WTC11 (cell line): ENCODE measurements around the gene SLC10A6. TPM values are rescaled to one million over a fixed set of nuclear protein-coding genes. Genes with fewer than 3 reads are reported as not detected.

Experiments
- ATAC-seq: fragments of 200-7000 bp; cut with Tn5 transposase; 2 replicates; pipeline ENCODE4 v1.10.0; 2021; ENCODE audit warnings: mild to moderate bottlenecking, moderate library complexity
- CTCF ChIA-PET: fragments of 300-600 bp; sonication (Branson Sonifier 250); formaldehyde crosslinking; loops from one replicate; lab custom pipeline; 2021; ENCODE audit warnings: antibody characterized with exemption; lab: Charles Lee
- POLR2A ChIA-PET: fragments of 350-600 bp; sonication (Branson Sonifier 250); formaldehyde crosslinking; loops from one replicate; lab custom pipeline; 2021; ENCODE audit warnings: antibody characterized with exemption; lab: Charles Lee
- DNase-seq: peaks from one replicate; pipeline ENCODE4 v3.0.0; 2021; ENCODE audit warnings: low spot score
- H3K27ac Mint-ChIP-seq: 2 replicates; pipeline ENCODE4 v1.8.0; 2021; ENCODE audit warnings: mixed read lengths
- H3K27me3 Mint-ChIP-seq: 2 replicates; pipeline ENCODE4 v1.8.0; 2021; ENCODE audit warnings: low read depth, mild to moderate bottlenecking, moderate library complexity, mixed read lengths
- H3K36me3 Mint-ChIP-seq: 2 replicates; pipeline ENCODE4 v1.8.0; 2021; ENCODE audit warnings: mixed read lengths
- H3K4me1 Mint-ChIP-seq: 2 replicates; pipeline ENCODE4 v1.8.0; 2022; ENCODE audit warnings: mixed read lengths
- H3K4me3 Mint-ChIP-seq: 2 replicates; pipeline ENCODE4 v1.8.0; 2021; ENCODE audit warnings: mild to moderate bottlenecking, moderate library complexity, mixed read lengths
- H3K9me3 Mint-ChIP-seq: 2 replicates; pipeline ENCODE4 v1.8.0; 2021; ENCODE audit warnings: mixed read lengths
- CTCF ChIP-seq: fragments of 200-600 bp; IDR thresholded peaks from 2 replicates; pipeline ENCODE4 v1.8.0; 2022; ENCODE audit warnings: antibody characterized with exemption
- E2F1 ChIP-seq: sonication (generic); formaldehyde crosslinking; IDR thresholded peaks from 2 replicates; pipeline ENCODE4 v1.8.0; 2022; ENCODE audit warnings: mild to moderate bottlenecking, missing genetic modification reagents
- GRHL2 ChIP-seq: fragments of 250-450 bp; sonication (Bioruptor Pico); IDR thresholded peaks from 2 replicates; pipeline ENCODE4 v1.8.0; 2022; ENCODE audit warnings: mild to moderate bottlenecking, moderate library complexity; ENCODE audit not compliant: insufficient replicate concordance, severe bottlenecking
- NR2C2 ChIP-seq: sonication (generic); formaldehyde crosslinking; IDR thresholded peaks from 2 replicates; pipeline ENCODE4 v1.8.0; 2022; ENCODE audit warnings: mild to moderate bottlenecking, missing genetic modification reagents
- PRDM15 ChIP-seq: sonication (generic); formaldehyde crosslinking; IDR thresholded peaks from 2 replicates; pipeline ENCODE4 v1.8.0; 2022; ENCODE audit warnings: missing genetic modification reagents
- RELA ChIP-seq: sonication (generic); formaldehyde crosslinking; IDR thresholded peaks from 2 replicates; pipeline ENCODE4 v1.8.1; 2022; ENCODE audit warnings: missing genetic modification reagents, mild to moderate bottlenecking, borderline replicate concordance
- SP1 ChIP-seq: sonication (generic); formaldehyde crosslinking; conservative IDR thresholded peaks from 2 replicates; pipeline ENCODE4 v1.8.1; 2022; ENCODE audit warnings: missing genetic modification reagents
- TEAD4 ChIP-seq: sonication (generic); formaldehyde crosslinking; IDR thresholded peaks from 2 replicates; pipeline ENCODE4 v1.8.0; 2022; ENCODE audit warnings: mild to moderate bottlenecking, missing genetic modification reagents
- ZNF396 ChIP-seq: fragments of 250-450 bp; sonication (Bioruptor Pico); IDR thresholded peaks from 2 replicates; pipeline ENCODE4 v1.8.0; 2021; ENCODE audit warnings: mild to moderate bottlenecking, moderate library complexity, borderline replicate concordance
- total RNA-seq: library from RNA; stranded (reverse); gene quantifications from 3 replicates; pipeline ENCODE4 v1.2.3, GENCODE V29; 2021
- TF ChIP-seq, protein P1 (sequence below): sonication (generic); formaldehyde crosslinking; conservative IDR thresholded peaks from 2 replicates; pipeline ENCODE4 v1.8.1; 2023; ENCODE audit warnings: mild to moderate bottlenecking, low read depth, missing genetic modification reagents, moderate library complexity
- TF ChIP-seq, protein P2 (sequence below): fragments of 250-450 bp; sonication (Bioruptor Pico); IDR thresholded peaks from 2 replicates; pipeline ENCODE4 v1.9.0; 2021; ENCODE audit warnings: mild to moderate bottlenecking, borderline replicate concordance
- TF ChIP-seq, protein P3 (sequence below): sonication (generic); formaldehyde crosslinking; IDR thresholded peaks from 2 replicates; pipeline ENCODE4 v1.8.0; 2022; ENCODE audit warnings: mild to moderate bottlenecking, missing genetic modification reagents
- TF ChIP-seq, protein P4 (sequence below): sonication (generic); formaldehyde crosslinking; IDR thresholded peaks from 2 replicates; pipeline ENCODE4 v1.8.1; 2023; ENCODE audit warnings: mild to moderate bottlenecking, missing genetic modification reagents, moderate library complexity

The SLC10A6 gene
- total RNA-seq, 1 experiment from 2014 or later, result not detected

DNA sequence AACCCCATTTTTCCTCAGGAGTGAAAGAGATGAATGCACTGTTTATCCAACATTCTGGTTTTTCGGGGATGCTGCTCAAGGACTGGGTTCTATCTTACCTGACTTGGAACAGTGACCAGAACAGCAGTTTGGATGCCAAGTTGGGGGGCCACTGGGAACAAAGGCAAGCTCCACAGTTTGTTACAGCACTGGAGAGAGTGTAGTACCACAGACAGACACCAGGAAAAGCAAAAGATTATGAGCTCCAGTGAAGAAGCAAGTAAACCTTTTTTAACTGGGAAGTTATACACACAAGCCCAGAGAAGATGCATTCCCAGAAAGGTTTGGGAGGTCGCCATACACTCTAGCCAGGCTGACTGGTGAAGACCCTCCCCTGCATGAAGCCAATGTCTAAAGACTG is 29.5 kb upstream of the SLC10A6 start:
- ChIA-PET CTCF (interaction anchor here (0.6 to 2.1 kb wide), 31 partner anchors 9 to 1082 kb away, joined by 3 to 14 read pairs (median 4); partner anchors contain the start of gene PTPN13), POLR2A (no interaction called here)
- ATAC-seq (peak; percentile 90), DNase-seq (no peak)
- Mint-ChIP-seq H3K36me3 (peaks cover 20% of the 10 kb centered on the region), H3K4me3 (no peak overlapping the region), H3K27ac (no peak overlapping the region), H3K27me3 (no peaks in the 10 kb centered on the region; the same call in 1 of the 2 replicates), H3K9me3 (peaks cover 26% of the 10 kb centered on the region), H3K4me1 (peaks cover 7% of the 10 kb centered on the region)
- peak; percentile 17; the same call in 1 of the 2 replicates for TF ChIP-seq CTCF
- TF ChIP-seq TEAD4, result no peak

- ChIA-PET POLR2A (no interaction called here), CTCF (no interaction called here)
- Mint-ChIP-seq H3K27ac (no peak overlapping the region), H3K36me3 (peaks cover 20% of the 10 kb centered on the region), H3K4me1 (no peaks in the 10 kb centered on the region), H3K27me3 (no peaks in the 10 kb centered on the region; the same call in 1 of the 2 replicates), H3K9me3 (peaks cover 26% of the 10 kb centered on the region), H3K4me3 (no peak overlapping the region)
- DNase-seq, result no peak
- ATAC-seq, result no peak
- TF ChIP-seq RELA, result no peak
- TF ChIP-seq E2F1, result no peak
- TF ChIP-seq, protein P1, sequence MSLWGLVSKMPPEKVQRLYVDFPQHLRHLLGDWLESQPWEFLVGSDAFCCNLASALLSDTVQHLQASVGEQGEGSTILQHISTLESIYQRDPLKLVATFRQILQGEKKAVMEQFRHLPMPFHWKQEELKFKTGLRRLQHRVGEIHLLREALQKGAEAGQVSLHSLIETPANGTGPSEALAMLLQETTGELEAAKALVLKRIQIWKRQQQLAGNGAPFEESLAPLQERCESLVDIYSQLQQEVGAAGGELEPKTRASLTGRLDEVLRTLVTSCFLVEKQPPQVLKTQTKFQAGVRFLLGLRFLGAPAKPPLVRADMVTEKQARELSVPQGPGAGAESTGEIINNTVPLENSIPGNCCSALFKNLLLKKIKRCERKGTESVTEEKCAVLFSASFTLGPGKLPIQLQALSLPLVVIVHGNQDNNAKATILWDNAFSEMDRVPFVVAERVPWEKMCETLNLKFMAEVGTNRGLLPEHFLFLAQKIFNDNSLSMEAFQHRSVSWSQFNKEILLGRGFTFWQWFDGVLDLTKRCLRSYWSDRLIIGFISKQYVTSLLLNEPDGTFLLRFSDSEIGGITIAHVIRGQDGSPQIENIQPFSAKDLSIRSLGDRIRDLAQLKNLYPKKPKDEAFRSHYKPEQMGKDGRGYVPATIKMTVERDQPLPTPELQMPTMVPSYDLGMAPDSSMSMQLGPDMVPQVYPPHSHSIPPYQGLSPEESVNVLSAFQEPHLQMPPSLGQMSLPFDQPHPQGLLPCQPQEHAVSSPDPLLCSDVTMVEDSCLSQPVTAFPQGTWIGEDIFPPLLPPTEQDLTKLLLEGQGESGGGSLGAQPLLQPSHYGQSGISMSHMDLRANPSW (CRISPR knock-in tag), result no peak
- no peak for TF ChIP-seq SP1 (CRISPR knock-in tag)
- no peak for TF ChIP-seq ZNF396 (CRISPR knock-in tag)
- TF ChIP-seq, protein P2, sequence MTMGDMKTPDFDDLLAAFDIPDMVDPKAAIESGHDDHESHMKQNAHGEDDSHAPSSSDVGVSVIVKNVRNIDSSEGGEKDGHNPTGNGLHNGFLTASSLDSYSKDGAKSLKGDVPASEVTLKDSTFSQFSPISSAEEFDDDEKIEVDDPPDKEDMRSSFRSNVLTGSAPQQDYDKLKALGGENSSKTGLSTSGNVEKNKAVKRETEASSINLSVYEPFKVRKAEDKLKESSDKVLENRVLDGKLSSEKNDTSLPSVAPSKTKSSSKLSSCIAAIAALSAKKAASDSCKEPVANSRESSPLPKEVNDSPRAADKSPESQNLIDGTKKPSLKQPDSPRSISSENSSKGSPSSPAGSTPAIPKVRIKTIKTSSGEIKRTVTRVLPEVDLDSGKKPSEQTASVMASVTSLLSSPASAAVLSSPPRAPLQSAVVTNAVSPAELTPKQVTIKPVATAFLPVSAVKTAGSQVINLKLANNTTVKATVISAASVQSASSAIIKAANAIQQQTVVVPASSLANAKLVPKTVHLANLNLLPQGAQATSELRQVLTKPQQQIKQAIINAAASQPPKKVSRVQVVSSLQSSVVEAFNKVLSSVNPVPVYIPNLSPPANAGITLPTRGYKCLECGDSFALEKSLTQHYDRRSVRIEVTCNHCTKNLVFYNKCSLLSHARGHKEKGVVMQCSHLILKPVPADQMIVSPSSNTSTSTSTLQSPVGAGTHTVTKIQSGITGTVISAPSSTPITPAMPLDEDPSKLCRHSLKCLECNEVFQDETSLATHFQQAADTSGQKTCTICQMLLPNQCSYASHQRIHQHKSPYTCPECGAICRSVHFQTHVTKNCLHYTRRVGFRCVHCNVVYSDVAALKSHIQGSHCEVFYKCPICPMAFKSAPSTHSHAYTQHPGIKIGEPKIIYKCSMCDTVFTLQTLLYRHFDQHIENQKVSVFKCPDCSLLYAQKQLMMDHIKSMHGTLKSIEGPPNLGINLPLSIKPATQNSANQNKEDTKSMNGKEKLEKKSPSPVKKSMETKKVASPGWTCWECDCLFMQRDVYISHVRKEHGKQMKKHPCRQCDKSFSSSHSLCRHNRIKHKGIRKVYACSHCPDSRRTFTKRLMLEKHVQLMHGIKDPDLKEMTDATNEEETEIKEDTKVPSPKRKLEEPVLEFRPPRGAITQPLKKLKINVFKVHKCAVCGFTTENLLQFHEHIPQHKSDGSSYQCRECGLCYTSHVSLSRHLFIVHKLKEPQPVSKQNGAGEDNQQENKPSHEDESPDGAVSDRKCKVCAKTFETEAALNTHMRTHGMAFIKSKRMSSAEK (CRISPR knock-in tag), result no peak
- TF ChIP-seq PRDM15 (CRISPR knock-in tag), result no peak
- TF ChIP-seq NR2C2 (CRISPR knock-in tag), result no peak
- TF ChIP-seq GRHL2, result no peak
- TF ChIP-seq, protein P3, sequence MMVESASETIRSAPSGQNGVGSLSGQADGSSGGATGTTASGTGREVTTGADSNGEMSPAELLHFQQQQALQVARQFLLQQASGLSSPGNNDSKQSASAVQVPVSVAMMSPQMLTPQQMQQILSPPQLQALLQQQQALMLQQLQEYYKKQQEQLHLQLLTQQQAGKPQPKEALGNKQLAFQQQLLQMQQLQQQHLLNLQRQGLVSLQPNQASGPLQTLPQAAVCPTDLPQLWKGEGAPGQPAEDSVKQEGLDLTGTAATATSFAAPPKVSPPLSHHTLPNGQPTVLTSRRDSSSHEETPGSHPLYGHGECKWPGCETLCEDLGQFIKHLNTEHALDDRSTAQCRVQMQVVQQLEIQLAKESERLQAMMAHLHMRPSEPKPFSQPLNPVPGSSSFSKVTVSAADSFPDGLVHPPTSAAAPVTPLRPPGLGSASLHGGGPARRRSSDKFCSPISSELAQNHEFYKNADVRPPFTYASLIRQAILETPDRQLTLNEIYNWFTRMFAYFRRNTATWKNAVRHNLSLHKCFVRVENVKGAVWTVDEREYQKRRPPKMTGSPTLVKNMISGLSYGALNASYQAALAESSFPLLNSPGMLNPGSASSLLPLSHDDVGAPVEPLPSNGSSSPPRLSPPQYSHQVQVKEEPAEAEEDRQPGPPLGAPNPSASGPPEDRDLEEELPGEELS (CRISPR knock-in tag), result no peak
- TF ChIP-seq, protein P4, sequence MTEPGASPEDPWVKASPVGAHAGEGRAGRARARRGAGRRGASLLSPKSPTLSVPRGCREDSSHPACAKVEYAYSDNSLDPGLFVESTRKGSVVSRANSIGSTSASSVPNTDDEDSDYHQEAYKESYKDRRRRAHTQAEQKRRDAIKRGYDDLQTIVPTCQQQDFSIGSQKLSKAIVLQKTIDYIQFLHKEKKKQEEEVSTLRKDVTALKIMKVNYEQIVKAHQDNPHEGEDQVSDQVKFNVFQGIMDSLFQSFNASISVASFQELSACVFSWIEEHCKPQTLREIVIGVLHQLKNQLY (CRISPR knock-in tag), result no peak
Measured at GRCh38 chr4:86876894-86877685, 27.9 kb upstream of the SLC10A6 start.
